Measurements from ENCODE around the gene ACTN3.

DNA sequence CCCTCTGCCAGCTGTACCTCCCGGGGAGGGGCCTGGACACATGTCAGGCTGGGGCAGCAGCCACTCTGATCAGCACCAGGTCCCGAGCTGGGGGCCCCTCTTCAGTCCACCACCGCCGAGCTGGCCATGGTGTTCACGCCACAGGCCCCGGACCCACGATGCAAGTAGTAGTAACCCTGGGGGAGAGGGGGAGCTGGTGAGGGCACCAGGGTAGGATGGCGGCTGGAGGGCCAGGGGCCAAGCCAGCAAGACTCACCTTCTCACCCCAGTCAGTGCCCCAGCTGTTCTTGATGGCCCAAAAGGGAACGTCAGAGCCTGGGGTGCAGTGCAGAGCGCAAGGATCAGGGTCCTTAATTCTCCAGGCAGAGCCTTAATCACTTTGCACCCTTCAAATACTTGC, 17.1 kb downstream of the ACTN3 start:
- TF ChIP-seq, protein P1, sequence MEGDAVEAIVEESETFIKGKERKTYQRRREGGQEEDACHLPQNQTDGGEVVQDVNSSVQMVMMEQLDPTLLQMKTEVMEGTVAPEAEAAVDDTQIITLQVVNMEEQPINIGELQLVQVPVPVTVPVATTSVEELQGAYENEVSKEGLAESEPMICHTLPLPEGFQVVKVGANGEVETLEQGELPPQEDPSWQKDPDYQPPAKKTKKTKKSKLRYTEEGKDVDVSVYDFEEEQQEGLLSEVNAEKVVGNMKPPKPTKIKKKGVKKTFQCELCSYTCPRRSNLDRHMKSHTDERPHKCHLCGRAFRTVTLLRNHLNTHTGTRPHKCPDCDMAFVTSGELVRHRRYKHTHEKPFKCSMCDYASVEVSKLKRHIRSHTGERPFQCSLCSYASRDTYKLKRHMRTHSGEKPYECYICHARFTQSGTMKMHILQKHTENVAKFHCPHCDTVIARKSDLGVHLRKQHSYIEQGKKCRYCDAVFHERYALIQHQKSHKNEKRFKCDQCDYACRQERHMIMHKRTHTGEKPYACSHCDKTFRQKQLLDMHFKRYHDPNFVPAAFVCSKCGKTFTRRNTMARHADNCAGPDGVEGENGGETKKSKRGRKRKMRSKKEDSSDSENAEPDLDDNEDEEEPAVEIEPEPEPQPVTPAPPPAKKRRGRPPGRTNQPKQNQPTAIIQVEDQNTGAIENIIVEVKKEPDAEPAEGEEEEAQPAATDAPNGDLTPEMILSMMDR (IDR thresholded peaks at IDR 0.05) = no peak
- TF ChIP-seq POLR2A (IDR thresholded peaks at IDR 0.05) (no peak), EP300 (IDR thresholded peaks at IDR 0.05) (no peak)
